ENCODE measurements around the gene GRIN2A.

The GRIN2A gene

DNA sequence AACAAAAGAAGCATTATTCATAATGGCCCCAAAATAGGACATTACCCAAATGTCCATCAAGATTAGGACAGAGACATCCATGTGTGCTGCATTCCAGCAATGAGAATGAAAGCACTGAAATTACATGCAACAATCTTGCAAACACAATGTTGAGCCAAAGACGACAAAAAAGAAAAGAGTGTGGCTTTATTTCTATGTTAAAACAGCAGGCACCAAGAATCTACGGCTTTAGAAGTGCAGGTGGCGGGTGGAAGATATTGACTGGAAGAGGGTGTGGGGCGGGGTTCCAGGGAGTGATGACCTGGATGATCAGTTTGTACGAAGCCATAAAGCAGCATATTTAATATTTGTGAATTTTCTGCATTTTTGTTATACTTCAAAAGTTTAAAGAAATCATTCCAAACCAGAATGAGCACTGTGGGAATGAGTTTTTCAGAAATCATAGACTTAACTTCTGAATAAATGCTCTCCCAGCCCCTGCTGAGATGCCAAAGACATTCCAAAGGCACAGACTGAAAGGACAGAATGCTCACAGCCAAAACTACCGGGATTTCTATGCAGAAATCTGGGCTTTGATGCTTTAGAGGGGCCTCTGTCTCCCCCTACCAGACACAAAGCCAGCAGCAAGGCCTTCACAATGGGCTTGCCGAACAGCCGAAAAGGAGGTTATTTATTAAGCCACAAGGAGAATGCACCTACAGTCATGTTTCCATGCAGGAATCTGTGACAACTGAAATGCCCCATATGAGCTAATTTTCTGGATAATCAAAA, 361.6 kb downstream of the GRIN2A start:
- H3K36me3 Mint-ChIP-seq (ENCODE audit: low read depth), result no peaks in the 10 kb centered on the region
- peaks cover 21% of the 10 kb centered on the region for H3K4me1 Mint-ChIP-seq

GRCh38 chr16:9818702-9819101, 363.5 kb downstream of the GRIN2A start:
- Mint-ChIP-seq H3K4me3 (no peak overlapping the region), H3K9me3 (no peaks in the 10 kb centered on the region), H3K4me1 (peaks cover 19% of the 10 kb centered on the region), H3K27ac (no peak overlapping the region), H3K27me3 (ENCODE audit: low read depth) (peaks cover 28% of the 10 kb centered on the region), H3K36me3 (ENCODE audit: low read depth) (no peaks in the 10 kb centered on the region)
- TF ChIP-seq, protein P1, sequence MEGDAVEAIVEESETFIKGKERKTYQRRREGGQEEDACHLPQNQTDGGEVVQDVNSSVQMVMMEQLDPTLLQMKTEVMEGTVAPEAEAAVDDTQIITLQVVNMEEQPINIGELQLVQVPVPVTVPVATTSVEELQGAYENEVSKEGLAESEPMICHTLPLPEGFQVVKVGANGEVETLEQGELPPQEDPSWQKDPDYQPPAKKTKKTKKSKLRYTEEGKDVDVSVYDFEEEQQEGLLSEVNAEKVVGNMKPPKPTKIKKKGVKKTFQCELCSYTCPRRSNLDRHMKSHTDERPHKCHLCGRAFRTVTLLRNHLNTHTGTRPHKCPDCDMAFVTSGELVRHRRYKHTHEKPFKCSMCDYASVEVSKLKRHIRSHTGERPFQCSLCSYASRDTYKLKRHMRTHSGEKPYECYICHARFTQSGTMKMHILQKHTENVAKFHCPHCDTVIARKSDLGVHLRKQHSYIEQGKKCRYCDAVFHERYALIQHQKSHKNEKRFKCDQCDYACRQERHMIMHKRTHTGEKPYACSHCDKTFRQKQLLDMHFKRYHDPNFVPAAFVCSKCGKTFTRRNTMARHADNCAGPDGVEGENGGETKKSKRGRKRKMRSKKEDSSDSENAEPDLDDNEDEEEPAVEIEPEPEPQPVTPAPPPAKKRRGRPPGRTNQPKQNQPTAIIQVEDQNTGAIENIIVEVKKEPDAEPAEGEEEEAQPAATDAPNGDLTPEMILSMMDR (IDR thresholded peaks at IDR 0.05; ENCODE audit: unreplicated experiment in 3 of 3), result no peak

More for the DNA sequence above, 361.6 kb downstream of the GRIN2A start:
- TF ChIP-seq, protein P1 (IDR thresholded peaks at IDR 0.05; ENCODE audit: unreplicated experiment in 3 of 3), result peak; percentile 46 to 61 (median 52)
- Mint-ChIP-seq H3K4me3 (no peak overlapping the region), H3K9me3 (no peaks in the 10 kb centered on the region), H3K27me3 (ENCODE audit: low read depth) (peaks cover 38% of the 10 kb centered on the region), H3K27ac (no peak overlapping the region)

DNA sequence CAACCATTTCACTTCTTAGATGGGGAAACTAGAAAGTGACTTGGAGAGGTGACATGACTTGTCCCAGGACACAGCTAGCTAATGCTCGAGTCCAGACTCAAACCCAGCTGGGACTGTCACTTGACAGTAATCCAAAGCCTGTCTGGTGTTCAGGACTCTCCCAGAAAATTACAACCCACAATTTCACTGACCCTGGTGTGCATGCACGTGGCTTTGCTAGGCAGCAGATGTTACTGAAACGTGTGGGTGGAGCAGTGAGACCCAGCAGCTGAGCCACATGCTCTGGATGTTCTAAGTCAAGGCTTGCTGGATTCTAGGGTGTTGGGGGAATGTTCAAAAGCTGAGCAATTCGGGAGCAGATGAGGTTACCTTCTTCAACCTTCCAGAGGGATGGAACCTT, 364.6 kb downstream of the GRIN2A start:
- no peak overlapping the region for H3K27ac Mint-ChIP-seq
- peaks cover 16% of the 10 kb centered on the region for H3K4me1 Mint-ChIP-seq
- H3K4me3 Mint-ChIP-seq, result peak overlapping the region in 1 of 3 experiments; percentile 31
- TF ChIP-seq, protein P1 (IDR thresholded peaks at IDR 0.05; ENCODE audit: unreplicated experiment in 3 of 3), result no peak
- no peaks in the 10 kb centered on the region for H3K36me3 Mint-ChIP-seq (ENCODE audit: low read depth)
- H3K27me3 Mint-ChIP-seq (ENCODE audit: low read depth), result peaks cover 21% of the 10 kb centered on the region
- no peaks in the 10 kb centered on the region for H3K9me3 Mint-ChIP-seq

DNA sequence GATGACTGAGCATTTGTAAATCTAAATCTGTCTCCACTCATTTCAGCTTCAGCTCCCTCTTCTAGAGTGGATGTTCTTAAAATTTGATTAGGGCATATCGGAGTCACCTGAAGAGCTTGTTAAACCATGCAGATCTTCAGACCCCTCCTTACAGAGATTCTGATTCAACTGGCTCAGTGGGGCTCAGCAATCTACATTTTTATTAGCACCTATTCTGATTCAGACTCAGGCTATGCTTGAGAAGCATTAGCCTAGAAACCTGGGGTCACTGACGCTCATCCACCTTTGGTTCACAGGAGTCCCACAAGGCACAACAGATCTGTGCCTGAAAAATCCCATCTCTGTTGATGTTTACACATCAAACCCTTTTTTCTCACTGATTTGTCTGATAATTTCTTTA, 365.6 kb downstream of the GRIN2A start:
- Mint-ChIP-seq H3K27me3 (ENCODE audit: low read depth) (peaks cover 14% of the 10 kb centered on the region), H3K27ac (no peak overlapping the region)

DNA sequence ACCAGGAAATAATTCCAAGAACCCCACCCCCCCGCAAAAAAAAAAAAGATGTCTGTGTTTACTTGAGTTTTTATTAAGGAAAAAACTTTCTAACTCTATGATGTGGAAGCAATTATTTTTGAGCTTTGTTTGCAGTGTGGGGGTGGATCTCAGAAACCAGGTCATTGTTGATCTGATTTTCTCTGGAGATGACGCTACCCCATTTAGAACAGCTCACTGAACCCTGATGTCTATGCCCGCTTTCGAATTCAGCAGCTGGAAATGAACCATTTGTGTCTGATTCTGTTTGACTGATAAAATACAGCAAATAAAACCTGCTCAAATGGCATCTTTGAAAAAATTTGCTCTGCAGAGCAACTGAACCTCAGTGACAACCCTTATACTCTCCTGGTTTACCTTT, 368.6 kb downstream of the GRIN2A start:
- Mint-ChIP-seq H3K36me3 (ENCODE audit: low read depth) (no peaks in the 10 kb centered on the region), H3K4me3 (no peak overlapping the region)
- TF ChIP-seq, protein P1 (IDR thresholded peaks at IDR 0.05; ENCODE audit: unreplicated experiment in 3 of 3), result no peak

More for the DNA sequence above, 365.6 kb downstream of the GRIN2A start:
- Mint-ChIP-seq H3K36me3 (ENCODE audit: low read depth) (no peaks in the 10 kb centered on the region), H3K4me3 (no peak overlapping the region), H3K4me1 (peaks cover 13% of the 10 kb centered on the region), H3K9me3 (no peaks in the 10 kb centered on the region)
- TF ChIP-seq, protein P1 (IDR thresholded peaks at IDR 0.05; ENCODE audit: unreplicated experiment in 3 of 3), result no peak

DNA sequence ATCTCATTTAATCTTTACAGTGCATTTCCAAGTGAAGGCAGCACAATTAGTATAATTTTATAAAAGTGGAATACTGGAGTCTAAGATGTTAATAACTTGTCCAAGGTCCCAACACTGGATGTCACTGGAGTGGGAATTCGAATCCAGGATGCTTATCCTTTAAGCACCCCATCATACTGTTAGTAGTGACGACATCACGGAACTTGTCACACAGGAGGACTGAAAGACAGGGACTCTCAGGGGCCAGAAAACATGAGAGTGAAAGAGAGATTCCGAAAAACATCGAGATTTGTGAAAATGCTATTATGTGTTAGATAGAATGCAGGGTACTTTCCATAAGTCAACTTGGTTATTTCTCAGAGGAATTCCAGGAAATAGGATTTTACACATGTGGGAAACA, 374.0 kb downstream of the GRIN2A start:
- no peaks in the 10 kb centered on the region for H3K9me3 Mint-ChIP-seq
- H3K4me1 Mint-ChIP-seq, result no peaks in the 10 kb centered on the region
- TF ChIP-seq, protein P1 (IDR thresholded peaks at IDR 0.05; ENCODE audit: unreplicated experiment in 3 of 3), result no peak
- H3K27me3 Mint-ChIP-seq (ENCODE audit: low read depth), result peaks cover 11% of the 10 kb centered on the region
- H3K27ac Mint-ChIP-seq, result no peak overlapping the region
- H3K36me3 Mint-ChIP-seq (ENCODE audit: low read depth), result no peaks in the 10 kb centered on the region
- H3K4me3 Mint-ChIP-seq, result no peak overlapping the region

More for the DNA sequence above, 368.6 kb downstream of the GRIN2A start:
- Mint-ChIP-seq H3K9me3 (no peaks in the 10 kb centered on the region), H3K27ac (no peak overlapping the region), H3K4me1 (peaks cover 5% of the 10 kb centered on the region), H3K27me3 (ENCODE audit: low read depth) (no peaks in the 10 kb centered on the region)

Data from nephron (organoid).